ENCODE data around the gene FETUB. TPM values are rescaled to one million over a fixed set of nuclear protein-coding genes. Genes with fewer than 3 reads are reported as not detected.

FETUB gene
- total RNA-seq, 2 experiments from 2014 or later, result not detected

DNA sequence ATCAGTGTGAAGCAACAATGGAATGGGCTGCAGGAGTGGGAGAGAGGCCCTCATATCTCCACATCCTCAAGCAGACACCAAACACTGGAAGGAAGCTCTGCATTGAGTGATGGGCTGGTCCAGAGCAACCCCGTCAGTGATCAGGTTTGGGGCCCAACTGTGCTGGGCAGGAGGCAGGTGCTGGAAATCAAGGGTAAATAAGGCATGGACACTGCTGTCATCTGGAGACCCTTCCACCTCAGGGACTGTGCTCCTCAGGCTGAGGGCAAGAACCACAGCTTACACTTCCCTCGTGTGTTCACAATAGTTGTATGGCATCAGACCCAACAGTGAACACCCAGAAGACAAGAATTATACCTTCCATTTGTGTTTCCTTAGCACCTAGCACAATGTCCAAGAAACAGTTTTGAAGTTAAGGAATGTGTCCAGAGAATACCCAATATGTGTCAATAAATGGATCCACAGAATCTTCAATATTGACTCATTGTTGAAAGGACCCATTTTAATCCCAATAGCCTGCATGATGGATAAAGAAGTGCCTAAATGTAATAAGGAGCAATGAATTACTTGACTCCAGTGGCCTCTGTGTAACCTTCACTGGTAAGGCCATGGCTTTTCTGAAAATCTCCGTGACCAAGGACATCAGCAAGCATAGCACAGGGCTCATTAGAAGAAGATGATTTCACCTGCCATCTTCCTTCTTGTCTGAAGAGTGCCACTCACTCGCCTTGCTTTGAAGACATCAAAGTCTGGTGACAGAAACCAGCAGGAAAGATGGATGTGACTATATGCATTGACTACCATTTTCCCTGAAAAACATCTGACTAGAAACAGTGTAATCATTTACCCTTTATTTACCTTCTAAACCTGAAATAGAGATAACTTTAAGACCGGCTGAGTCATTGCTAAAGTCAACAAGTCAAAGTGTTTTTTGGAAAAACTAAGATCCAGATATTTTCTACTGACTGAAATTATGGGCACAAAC lies 34.3 kb upstream of the FETUB start:
- Mint-ChIP-seq H3K36me3 (no peaks in the 10 kb centered on the region), H3K27me3 (no peaks in the 10 kb centered on the region), H3K4me3 (no peak overlapping the region), H3K9me3 (no peaks in the 10 kb centered on the region), H3K4me1 (no peaks in the 10 kb centered on the region), H3K27ac (no peak overlapping the region)
- no peak for DNase-seq

DNA sequence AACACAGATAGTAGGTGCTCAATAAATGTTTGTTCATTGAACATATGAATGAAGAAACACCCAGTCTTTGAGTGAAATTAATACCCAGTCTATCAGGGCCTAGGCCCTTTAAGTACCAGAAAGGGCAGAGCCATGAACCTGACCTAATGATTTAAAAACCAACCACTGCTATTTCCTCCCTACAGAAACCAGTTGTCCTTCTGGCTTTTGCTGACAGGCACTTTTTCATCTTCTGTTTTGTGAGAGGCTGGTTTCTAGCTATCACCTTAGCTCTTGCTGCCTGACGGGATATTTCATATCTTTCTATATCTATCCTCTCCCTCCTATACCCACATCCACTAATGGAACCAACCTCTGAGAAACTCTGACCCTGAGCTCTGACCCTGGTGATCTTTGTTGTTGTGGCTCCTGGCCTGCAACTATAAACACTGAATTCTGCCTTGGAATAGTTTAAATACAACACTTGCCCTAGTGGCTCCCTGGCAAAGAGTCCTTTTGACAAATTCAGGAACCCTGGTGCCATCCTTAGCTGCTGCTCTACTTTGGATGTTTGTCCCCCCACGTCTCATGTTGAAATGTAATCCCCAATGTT lies 31.5 kb upstream of the FETUB start:
- Mint-ChIP-seq H3K4me1 (no peaks in the 10 kb centered on the region), H3K4me3 (no peak overlapping the region), H3K9me3 (no peaks in the 10 kb centered on the region), H3K27me3 (no peaks in the 10 kb centered on the region), H3K27ac (no peak overlapping the region), H3K36me3 (no peaks in the 10 kb centered on the region)
- DNase-seq, result no peak

DNA sequence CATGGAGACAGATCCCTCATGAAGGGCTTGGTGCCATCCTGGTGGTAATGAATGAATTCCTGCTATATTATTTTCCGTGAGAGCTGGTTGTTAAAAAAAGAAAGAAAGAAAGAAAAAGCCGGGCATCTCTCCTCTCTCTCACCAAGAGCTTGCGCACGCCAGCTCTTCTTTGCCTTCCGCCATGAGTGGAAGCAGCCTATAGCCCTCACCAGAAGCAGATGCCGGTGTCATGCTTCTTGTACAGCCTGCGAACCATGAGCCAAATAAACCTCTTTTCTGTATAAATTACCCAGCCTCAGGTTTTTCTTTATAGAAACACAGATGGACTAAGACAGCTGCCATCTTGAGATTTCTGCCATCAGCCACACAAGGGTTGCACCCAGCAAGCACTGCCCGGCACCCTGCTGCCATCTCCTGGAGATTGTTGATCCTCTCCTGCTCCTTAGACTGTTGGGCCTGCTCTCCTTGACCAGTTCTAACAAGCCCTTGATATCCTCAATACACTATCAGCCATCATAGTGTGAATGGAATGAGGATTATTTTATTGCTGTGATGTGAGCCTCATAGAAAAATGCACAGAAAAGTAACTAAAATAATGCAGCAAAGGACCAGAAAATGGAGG lies 30.8 kb upstream of the FETUB start:
- no peaks in the 10 kb centered on the region for H3K27me3 Mint-ChIP-seq
- no peak for DNase-seq
- no peak overlapping the region for H3K27ac Mint-ChIP-seq
- no peak overlapping the region for H3K4me3 Mint-ChIP-seq
- no peaks in the 10 kb centered on the region for H3K9me3 Mint-ChIP-seq
- no peaks in the 10 kb centered on the region for H3K36me3 Mint-ChIP-seq
- H3K4me1 Mint-ChIP-seq, result peaks cover 1% of the 10 kb centered on the region

DNA sequence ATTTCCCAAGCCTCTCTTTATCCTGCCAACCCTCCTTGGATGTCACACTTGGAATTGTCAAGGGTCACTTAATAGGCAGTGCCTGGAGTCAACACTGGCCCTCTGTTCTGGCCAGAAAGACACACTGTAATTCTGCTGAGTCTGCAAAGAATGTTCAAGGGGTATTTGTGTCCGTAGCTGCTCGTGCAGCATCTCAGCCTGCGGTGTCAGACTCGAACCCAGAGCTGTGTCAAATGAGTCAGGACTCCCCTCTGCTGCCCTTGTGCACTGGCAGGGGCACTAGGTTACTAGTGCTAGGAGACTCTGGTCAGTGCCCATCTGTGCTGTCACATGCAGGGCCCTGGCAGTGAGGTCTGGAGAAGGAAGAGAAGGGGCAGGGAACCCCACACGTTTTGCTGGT lies 28.1 kb upstream of the FETUB start:
- no peak for DNase-seq
- Mint-ChIP-seq H3K4me3 (no peak overlapping the region), H3K4me1 (peaks cover 14% of the 10 kb centered on the region), H3K27me3 (peaks cover 5% of the 10 kb centered on the region), H3K27ac (no peak overlapping the region), H3K9me3 (no peaks in the 10 kb centered on the region), H3K36me3 (no peaks in the 10 kb centered on the region)

DNA sequence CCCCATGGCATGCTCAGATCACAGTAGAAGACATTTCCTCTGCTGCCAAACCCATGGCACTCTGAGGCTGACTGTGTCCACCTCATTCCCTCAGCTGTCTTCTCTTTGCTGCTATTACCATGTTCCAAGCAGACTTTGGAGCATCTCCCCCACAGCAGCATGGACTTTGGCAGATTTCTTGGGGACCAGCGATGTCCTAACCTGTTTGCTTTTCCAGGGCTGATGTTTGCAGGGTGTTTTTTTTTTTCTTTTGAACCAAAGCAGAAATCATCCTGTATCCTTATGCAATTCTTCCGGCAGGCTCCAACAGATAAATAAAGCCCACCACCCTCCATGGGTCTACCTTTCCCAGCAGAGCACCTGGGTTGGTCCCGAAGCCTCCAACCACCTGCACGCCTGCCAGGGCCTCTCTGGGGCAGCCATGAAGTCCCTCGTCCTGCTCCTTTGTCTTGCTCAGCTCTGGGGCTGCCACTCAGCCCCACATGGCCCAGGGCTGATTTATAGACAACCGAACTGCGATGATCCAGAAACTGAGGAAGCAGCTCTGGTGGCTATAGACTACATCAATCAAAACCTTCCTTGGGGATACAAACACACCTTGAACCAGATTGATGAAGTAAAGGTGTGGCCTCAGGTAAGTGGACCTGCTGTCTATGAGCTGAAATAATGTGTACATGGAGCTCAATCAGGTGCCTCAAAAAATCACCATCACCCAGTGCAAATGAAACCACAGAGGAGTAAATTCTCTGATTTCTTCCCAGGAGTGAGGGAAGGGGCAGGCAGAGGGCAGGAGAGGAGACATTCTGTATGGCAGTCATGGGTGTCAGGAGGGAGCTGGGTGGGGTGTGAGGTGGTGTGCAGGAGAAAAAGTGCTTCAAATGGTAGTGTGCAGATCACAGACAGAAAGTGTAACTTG lies 27.2 kb upstream of the FETUB start, which contains the start of gene AHSG:
Gene AHSG (plus strand): TSS at position 340 of the 916 bp plus-strand sequence. CDS start 82 bp downstream, at position 422.
- Mint-ChIP-seq H3K9me3 (no peaks in the 10 kb centered on the region), H3K27me3 (peaks cover 14% of the 10 kb centered on the region), H3K4me3 (no peak within 1 kb of the TSS), H3K4me1 (peaks cover 20% of the 10 kb centered on the region), H3K27ac (no peak within 1 kb of the TSS), H3K36me3 (no peaks in the 10 kb centered on the region)
- no peak for DNase-seq

DNA sequence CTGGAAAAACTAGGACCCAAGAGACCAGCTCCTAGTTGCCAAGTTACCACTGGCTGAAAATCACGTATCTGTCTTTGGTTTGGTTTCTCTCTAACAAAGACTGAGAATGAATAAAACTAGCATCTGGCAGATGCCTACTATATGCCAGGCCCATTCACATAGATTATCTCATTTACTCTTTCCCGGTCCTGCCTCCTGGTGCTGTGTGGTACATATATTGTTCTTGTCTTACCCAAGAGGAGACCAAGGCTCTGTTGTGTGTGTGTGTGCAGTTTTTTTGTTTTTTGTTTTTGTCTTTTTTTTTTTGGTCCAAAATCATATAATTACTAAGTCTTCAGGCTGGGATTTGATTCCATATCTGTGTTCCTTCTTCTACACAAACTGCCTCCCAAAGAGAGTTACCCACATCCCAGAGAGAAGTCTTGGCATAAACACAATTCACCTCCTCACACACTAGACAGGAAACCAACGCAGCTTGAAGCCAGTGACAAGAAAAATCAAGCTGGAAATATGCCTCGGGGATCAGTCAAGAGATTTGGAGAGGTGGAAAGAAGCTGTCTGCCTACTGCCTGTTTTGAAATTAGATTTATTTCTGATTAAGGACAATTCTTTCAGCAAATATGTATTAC lies 26.4 kb upstream of the FETUB start:
- DNase-seq, result no peak
- H3K27ac Mint-ChIP-seq, result no peak overlapping the region
- H3K36me3 Mint-ChIP-seq, result no peaks in the 10 kb centered on the region
- no peaks in the 10 kb centered on the region for H3K9me3 Mint-ChIP-seq
- H3K4me3 Mint-ChIP-seq, result no peak overlapping the region
- H3K27me3 Mint-ChIP-seq, result peaks cover 22% of the 10 kb centered on the region
- peaks cover 20% of the 10 kb centered on the region for H3K4me1 Mint-ChIP-seq

DNA sequence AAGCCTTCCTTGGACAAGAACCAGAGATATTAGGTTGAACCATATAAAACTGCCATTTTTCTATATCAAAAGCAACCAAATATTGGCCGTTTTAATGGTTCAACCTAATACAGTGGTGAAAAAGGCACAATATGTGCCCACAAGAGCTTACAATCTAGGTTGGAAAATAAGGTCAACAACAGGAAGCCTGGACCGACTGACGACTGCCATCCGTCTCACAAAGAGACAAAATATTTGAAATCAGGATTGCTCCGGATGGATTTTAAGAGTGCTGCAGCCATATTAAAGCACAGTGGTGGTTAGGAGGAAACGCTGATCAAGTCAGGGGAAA lies 26.0 kb upstream of the FETUB start:
- H3K27ac Mint-ChIP-seq, result peak overlapping the region; percentile 57
- H3K9me3 Mint-ChIP-seq, result no peaks in the 10 kb centered on the region
- no peak for DNase-seq
- H3K4me3 Mint-ChIP-seq, result peak overlapping the region; percentile 46
- H3K4me1 Mint-ChIP-seq, result peaks cover 20% of the 10 kb centered on the region
- H3K36me3 Mint-ChIP-seq, result no peaks in the 10 kb centered on the region
- peaks cover 24% of the 10 kb centered on the region for H3K27me3 Mint-ChIP-seq

DNA sequence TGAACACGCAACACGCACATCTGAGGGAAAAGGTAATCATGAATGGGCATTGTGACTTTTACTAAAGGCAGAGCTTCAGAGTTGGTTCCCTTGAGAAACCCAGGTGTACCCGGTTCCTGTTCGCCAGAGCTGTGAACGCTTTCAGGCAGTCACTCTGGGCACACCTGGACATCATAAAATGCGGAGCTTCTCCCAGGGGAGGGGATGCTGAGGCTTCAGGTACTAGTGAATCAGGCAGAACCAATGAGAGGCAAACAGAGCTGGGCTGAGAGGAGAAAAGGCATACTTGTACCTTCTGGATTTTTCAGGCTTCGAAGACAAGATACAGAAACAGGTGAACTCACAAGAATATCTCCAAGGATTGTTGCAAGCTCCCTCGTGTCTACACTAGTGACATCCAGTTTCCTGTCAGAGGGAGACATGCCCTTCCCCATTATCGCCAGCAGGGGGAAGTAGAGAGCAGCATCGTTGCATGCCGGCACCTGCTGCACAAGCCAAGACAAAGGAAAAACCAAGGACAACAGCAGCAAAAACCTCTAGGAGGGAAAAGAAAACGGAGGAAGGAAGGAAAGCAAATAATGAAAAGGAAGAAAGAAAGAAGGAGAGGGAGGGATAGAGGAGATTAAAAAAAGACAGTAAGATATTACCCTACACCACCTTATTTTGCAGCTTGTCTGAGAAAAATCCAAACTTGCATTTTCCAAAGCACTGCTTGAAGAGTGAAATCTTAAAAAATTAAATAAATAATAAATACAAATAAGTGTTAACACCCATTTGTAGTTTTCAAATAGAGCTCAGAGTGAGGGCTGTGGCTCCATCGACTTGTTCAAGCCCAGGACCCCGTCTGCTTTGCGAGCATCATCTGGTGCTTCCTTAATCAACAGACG lies 25.4 kb upstream of the FETUB start:
- DNase-seq, result peak; percentile 75
- peak overlapping the region; percentile 46 for H3K4me3 Mint-ChIP-seq
- no peaks in the 10 kb centered on the region for H3K9me3 Mint-ChIP-seq
- peaks cover 24% of the 10 kb centered on the region for H3K27me3 Mint-ChIP-seq
- no peaks in the 10 kb centered on the region for H3K36me3 Mint-ChIP-seq
- H3K4me1 Mint-ChIP-seq, result peaks cover 20% of the 10 kb centered on the region
- peak overlapping the region; percentile 57 for H3K27ac Mint-ChIP-seq

DNA sequence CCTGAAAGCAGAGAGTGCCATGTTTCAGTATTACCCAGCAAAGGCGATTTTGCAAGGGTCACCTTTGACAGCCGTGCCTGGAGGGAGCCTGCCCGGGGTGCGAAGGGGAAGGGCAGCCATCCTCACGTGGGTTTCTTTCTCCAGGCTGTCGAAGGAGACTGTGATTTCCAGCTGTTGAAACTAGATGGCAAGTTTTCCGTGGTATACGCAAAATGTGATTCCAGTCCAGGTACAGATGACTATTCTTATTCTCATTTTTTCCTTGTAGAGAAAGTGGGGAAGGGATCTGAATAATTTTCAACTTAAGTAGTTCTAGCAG lies 23.9 kb upstream of the FETUB start:
- Mint-ChIP-seq H3K27me3 (peaks cover 24% of the 10 kb centered on the region), H3K9me3 (no peaks in the 10 kb centered on the region), H3K4me3 (no peak overlapping the region), H3K36me3 (no peaks in the 10 kb centered on the region), H3K27ac (no peak overlapping the region), H3K4me1 (peaks cover 20% of the 10 kb centered on the region)
- no peak for DNase-seq

DNA sequence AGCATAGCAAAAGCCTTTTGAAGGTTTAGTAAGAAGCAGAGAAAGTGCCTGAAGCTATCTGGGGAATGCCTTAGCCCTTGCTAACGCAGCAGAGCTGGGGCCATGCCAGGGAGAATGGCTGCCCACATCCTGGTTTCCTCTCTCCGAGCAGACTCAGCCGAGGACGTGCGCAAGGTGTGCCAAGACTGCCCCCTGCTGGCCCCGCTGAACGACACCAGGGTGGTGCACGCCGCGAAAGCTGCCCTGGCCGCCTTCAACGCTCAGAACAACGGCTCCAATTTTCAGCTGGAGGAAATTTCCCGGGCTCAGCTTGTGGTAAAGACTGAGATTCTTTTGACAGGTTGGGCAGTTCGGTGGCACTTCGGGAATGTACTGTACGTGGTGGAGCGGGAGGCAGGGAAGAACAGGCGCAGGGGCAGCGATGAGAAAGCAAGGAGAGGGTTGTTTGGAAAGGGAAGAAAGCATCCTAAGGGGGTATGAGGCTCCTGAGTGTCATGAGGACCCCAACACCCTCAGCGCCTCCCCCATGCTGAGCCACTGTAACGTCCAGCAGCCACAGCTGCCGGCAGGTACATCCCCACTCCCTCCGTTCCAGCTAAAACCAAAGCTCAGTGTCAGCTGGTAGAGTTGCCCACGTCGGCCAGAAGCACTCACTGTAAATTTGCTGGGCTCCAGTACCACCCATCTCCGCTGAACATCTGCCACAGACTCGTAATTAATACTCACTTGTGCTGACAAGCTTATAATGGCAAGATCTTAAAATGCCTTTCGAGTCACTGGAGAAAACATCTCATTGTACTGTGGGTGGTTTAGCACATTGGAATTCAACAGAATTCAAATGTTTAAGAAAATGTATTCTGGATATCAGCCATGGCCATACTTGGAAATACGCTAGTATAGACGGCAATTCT lies 22.9 kb upstream of the FETUB start:
- peak overlapping the region; percentile 63 for H3K27ac Mint-ChIP-seq
- H3K36me3 Mint-ChIP-seq, result no peaks in the 10 kb centered on the region
- peak; percentile 84 for DNase-seq
- peaks cover 20% of the 10 kb centered on the region for H3K4me1 Mint-ChIP-seq
- peak overlapping the region; percentile 66 for H3K4me3 Mint-ChIP-seq
- no peaks in the 10 kb centered on the region for H3K9me3 Mint-ChIP-seq
- peaks cover 26% of the 10 kb centered on the region for H3K27me3 Mint-ChIP-seq

DNA sequence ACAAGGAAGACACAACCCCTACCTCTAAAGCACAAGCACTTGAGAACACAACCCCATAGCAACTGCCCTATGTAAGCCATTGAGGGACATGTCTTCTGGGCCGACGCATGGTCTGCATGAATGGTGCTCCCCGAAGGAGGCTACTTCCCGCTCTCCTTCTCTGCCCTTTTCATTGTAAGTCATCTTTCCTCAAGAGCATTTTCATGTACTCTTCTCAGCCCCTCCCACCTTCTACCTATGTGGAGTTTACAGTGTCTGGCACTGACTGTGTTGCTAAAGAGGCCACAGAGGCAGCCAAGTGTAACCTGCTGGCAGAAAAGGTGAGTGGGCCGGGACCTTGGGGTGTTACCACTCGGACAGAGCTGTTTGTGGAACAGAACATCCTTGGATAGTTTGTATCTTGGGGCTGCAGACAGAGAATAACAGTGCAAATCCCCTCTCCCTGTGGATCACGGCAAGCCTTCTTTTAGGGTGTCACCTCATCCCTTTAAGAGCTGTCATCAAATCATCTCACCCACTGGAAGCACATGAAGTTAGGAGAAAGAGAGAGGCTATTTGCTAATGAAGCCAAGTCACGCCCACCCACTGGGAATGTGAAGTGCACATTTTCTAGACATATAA lies 21.8 kb upstream of the FETUB start:
- Mint-ChIP-seq H3K36me3 (no peaks in the 10 kb centered on the region), H3K27me3 (peaks cover 29% of the 10 kb centered on the region), H3K27ac (no peak overlapping the region), H3K4me3 (no peak overlapping the region), H3K9me3 (no peaks in the 10 kb centered on the region), H3K4me1 (peaks cover 20% of the 10 kb centered on the region)
- DNase-seq, result no peak

DNA sequence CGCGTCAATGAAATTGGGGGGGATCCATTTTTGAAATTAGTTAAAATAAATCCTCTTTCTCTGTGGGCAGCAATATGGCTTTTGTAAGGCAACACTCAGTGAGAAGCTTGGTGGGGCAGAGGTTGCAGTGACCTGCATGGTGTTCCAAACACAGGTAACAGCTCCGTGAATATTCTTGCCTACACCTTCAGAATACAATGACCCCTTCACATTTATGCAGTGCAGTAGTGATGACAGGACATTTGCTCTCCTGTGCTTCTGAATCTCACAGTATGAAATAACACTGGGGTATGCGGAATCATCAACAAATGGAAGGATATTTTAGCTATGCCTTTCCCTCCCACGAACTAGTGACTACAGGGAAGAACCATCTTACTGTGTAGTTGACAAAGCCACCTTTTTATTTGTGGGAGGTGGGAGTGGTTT lies 20.4 kb upstream of the FETUB start:
- Mint-ChIP-seq H3K4me3 (no peak overlapping the region), H3K9me3 (no peaks in the 10 kb centered on the region), H3K27ac (no peak overlapping the region), H3K36me3 (no peaks in the 10 kb centered on the region), H3K4me1 (peaks cover 15% of the 10 kb centered on the region), H3K27me3 (peaks cover 28% of the 10 kb centered on the region)
- no peak for DNase-seq
